Cerebellar nuclear complex (tissue), 1 donor: ENCODE data around the gene ZNF786.
"Not testable (repeated sequence)": the region's sequence is repeated elsewhere in the genome, so short reads cannot be mapped to it uniquely, and the experiment has no call there.

Experiments
- DNase-seq, 2 experiments: peaks; one replicate each; lab custom pipeline; 2025; lab: John Stamatoyannopoulos, UW

Gene ZNF786

GRCh38 chr7:149090397-149091195, at the start of gene ZNF786:
ZNF786 (minus strand) TSS chr7:149090718; CDS start chr7:149090640, 78 bp downstream.
- peak in 1 of 2 experiments; percentile 5 for DNase-seq

DNA sequence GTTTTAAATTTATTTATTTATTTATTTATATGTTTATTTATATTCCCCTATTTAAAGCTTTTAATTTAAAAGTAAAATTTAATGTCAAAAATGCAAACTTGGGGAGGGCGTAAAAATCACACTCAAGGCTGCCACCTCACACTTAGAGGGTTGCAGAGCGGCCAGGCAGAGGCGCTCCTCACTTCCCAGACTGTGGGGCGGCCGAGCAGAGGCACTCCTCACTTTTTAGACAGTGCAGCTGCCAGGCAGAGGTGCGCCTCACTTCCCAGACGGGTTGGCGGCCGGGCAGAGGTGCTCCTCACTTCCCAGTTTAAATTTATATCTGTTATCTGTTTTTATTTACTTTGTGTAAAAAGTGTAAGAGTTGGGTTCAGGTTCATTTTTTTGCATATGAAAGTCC, 45.6 kb upstream of the ZNF786 start:
- no peak for DNase-seq

GRCh38 chr7:149133028-149133710, 42.7 kb upstream of the ZNF786 start:
- DNase-seq = no peak

GRCh38 chr7:149130572-149131198, 40.2 kb upstream of the ZNF786 start:
- no peak for DNase-seq

- DNase-seq = no peak
Measured at GRCh38 chr7:149126662-149127266, 36.2 kb upstream of the ZNF786 start.

DNA sequence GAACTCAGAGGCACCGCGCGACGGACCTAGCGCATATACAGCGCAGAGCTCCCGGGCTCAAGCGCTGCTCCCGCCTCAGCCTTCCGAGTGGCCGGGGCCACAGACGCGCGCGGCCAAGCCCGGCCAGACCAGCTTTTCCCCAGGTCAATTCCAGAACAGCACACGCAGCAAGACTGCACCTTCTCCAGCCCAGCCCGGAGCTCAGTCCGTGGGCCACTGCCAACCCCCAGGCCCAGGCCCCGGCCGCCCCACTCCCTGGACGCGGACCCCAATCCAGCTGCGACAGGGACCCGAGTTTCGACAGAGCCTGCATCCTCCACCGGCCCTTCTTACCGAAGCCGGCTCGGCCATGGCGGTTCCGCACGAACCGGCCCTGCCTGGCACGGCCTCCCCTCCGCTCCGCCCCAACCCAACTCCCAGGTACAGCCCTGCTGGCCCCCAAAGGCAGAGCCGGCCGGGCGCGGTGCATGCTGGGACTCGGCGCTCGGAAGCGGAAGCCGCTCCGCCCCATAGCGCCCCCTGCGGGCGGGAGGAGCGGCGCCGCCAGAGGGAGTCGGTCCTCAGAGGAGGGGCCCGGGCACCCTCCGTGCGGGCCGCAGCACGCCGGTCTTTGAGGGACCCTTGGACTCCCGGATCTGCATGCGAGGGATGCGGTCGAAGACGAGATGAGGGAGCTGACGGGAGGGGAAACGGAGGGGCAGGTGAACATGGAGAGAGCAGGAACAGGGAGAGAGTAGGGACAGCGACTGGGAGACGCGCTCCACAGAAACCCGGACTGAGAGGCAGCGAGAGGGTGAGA, 35.5 kb upstream of the ZNF786 start, which contains the start of gene ZNF425:
Gene ZNF425, minus strand, starts transcription at position 462 of the 799 bp plus-strand sequence. Its CDS starts 111 bp downstream, at position 351.
- DNase-seq = peak; percentile 12 to 54

- DNase-seq = no peak
Measured at GRCh38 chr7:149125189-149125862, 34.8 kb upstream of the ZNF786 start.

GRCh38 chr7:149109969-149110368, 19.5 kb upstream of the ZNF786 start:
- no peak for DNase-seq

DNA sequence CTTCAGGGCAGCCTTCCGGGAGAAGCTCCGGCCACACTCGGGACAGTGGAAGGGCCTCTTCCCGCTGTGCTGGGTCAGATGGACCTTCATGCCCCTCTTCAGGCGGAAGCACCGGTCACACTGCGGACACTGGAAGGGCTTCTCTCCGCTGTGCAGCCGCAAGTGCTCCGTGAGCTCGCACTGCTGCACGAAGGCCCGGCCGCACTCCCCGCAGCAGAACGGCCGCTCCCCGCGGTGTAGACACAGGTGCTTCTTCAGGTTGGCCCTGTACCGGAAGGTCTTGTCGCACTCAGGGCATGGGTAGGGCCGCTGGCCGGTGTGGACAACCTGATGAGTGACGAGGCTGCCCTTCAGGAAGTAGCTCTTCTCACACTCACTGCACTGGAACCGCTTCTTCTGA, 14.2 kb upstream of the ZNF786 start:
- DNase-seq = no peak

DNA sequence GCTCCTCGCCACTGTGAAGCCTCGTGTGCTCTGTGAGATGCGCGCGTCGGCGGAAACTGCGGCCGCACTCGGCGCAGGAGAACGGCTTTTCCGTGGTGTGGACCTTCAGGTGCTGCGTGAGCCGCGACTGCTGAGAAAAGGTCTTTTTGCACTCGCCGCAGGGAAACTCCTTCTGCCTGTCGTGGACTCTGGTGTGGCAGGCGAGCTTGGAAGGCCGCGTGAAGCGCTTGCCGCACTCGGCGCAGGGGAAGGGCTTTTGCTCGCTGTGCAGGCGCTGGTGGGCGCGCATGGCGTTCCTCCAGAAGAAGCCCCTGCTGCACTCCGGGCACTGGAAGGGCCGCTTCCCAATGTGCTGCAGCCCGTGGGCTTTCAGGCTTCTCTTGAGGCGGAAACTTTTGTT, 13.7 kb upstream of the ZNF786 start:
- no peak for DNase-seq

GRCh38 chr7:149103424-149103823, 12.9 kb upstream of the ZNF786 start:
- no peak for DNase-seq

DNA sequence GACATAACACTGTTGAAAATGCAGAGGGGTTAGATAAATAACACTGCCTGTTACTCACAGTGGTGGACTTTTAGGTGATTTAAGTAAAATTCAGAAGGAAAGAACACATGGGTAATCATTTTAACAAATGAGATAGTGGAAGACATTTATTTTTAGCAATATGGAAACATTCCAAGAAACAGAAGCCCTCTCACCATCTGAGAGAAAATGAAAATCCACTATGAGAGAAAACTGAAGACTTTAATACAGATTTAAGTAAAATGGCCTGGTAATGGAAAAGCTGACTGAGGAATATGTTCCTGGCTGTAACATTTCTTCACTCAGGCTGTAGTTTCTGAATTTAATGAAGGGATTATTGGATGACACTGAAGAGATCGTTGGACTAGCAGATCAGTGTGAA, 12.1 kb upstream of the ZNF786 start:
- no peak for DNase-seq

DNA sequence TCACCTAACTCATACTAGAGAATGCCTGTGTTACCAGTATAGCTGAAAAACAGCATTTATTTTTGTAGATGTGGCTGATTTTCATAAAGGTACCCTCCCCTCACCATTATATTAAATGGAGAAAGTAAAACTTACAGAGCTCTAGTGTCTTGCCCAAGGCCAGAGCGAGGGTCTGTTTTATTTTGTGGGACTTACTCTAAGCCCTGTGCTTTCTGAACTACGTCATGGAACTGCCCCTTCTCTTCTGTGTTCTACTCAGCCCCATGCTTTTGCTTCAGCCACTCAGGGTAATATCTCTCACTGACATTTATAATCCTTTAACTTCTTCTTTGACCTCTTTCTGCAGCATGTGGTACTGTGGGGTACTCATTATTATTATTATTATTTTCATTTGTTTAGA, 10.3 kb upstream of the ZNF786 start:
- no peak for DNase-seq

DNA sequence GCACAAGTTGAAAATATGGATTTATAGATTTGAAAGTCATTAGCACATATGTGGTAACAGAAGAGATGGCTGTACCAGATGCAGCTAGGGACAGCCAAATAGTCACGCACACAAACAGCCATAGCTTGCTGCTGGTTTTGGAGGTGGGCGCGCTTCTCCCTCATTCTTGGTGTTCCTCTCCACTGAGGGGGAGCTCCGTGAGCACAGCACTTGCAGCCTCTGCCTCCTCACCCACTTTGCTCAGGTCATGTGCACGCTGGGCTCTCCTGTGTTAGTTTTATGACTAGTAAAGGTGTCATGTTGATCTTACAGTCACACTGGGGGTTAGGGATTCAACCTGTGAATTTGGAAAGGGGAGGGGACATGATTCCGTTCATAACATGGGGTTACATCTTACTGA, 8.5 kb upstream of the ZNF786 start:
- no peak for DNase-seq

DNA sequence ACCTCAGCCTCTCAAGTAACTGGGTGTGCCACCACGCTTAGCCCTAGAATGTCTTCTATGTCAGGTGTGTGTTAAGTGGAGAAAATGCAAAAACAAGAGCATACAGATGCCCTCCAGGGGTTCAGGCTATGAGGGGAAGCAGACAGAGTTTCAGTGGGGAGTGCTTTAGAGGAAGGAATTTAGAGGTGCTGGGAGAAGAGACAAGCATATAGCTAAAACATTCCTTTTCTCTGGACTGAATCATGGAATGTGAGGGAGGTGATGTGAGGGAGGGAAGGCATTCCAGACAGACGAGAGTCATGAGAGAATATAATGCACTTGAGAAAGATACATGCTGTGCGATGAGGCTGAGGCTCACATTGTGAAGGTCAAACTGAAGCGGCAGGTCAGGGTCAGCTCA, 6.6 kb upstream of the ZNF786 start:
- no peak for DNase-seq

GRCh38 chr7:149093228-149093627, 2.7 kb upstream of the ZNF786 start:
- DNase-seq = no peak

DNA sequence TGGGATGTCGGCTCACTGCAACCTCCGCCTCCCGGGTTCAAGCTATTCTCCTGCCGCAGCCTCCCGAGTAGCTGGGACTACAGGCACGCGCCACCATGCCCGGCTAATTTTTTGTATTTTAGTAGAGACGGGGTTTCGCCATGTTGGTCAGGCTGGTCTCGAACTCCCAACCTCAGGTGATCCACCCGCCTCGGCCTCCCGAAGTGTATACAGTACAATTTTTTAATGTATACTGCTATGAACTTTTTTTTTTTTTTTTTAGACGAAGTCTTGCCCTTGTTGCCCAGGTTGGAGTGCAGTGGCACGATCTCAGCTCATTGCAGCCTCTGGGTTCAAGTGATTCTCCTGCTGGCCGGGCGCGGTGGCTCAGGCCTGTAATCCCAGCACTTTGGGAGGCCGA, 1.7 kb upstream of the ZNF786 start:
- DNase-seq = not testable (repeated sequence)

- no peak for DNase-seq
Measured at GRCh38 chr7:149087376-149087775, 3.1 kb downstream of the ZNF786 start.

DNA sequence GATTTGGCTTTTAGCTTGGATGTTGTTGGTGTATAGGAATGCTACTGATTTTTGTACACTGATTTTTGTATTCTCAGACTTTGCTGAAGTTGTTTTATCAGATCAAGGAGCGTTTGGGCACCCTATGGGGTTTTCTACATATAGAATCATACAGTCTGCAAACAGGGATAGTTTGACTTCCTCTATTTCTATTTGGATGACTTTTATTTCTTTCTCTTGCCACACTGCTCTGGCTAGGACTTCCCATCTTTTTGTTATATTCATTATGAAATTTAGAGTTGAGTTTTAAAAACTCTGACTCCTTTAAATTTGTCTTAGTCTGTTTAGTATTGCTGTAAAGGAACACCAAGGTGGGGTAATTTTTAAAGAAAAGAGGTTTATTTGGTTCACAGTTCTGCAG, 4.7 kb downstream of the ZNF786 start:
- DNase-seq = no peak

- no peak for DNase-seq
Measured at GRCh38 chr7:149084407-149084806, 6.1 kb downstream of the ZNF786 start.

DNA sequence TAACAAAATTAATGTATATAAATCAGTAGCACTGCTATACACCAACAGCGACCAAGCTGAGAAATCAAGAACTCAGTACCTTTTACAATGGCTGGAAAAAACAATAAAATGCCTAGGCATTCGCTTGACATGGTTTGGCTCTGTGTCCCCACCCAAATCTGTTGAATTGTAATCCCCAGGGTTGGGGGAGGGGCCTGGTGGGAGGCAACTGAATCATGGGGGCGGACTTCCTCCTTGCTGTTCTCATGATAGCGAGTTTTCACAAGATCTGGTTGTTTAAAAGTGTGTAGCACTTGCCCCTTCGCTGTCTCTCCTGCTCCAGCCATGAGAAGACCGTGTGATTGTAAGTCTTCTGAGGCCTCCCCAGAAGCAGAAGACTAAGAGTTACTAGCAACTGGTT, 8.6 kb downstream of the ZNF786 start:
- DNase-seq = no peak
